RCC 7860 (cell line): Measurements from ENCODE around the gene XKR8.

Experiments used
- DNase-seq: peaks from one replicate; pipeline ENCODE4 v3.0.0-alpha.2; 2015; ENCODE audit warnings: low spot score
- FAIRE-seq: peaks from 2 replicates; lab custom pipeline; 2012; peaks lifted over from hg19 to GRCh38; lab: Jason Lieb, UNC

XKR8 gene, protein sequence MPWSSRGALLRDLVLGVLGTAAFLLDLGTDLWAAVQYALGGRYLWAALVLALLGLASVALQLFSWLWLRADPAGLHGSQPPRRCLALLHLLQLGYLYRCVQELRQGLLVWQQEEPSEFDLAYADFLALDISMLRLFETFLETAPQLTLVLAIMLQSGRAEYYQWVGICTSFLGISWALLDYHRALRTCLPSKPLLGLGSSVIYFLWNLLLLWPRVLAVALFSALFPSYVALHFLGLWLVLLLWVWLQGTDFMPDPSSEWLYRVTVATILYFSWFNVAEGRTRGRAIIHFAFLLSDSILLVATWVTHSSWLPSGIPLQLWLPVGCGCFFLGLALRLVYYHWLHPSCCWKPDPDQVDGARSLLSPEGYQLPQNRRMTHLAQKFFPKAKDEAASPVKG

DNA sequence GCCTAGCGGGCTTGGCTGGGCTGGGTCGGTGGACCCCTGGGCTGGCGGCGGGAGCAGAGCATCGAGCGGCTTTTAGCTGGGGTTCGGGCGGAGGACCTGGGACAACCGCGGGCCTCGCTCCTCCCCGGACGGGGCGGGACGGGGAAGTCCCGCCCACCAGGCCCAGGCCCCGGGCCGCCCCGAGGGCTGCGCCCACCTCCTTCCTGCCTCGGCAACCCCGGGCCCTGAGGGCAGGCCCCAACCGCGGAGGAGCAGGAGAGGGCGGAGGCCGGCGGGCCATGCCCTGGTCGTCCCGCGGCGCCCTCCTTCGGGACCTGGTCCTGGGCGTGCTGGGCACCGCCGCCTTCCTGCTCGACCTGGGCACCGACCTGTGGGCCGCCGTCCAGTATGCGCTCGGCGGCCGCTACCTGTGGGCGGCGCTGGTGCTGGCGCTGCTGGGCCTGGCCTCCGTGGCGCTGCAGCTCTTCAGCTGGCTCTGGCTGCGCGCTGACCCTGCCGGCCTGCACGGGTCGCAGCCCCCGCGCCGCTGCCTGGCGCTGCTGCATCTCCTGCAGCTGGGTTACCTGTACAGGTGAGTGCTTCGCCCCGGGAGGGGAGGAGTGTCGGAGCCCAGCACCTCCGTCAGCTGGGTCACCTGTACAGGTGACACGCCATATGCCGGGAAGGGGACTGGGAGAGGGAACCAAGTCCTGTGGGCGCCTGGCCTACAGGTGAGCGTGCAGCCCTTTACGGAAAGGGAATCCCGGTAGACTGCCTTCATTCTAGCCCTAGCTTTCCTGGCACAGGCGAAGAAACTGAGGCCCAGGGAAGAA is at the start of gene XKR8:
Gene XKR8, plus strand, starts transcription at position 182 of the 812 bp plus-strand sequence. Its CDS starts 97 bp downstream, at position 279.
- FAIRE-seq (no peak), DNase-seq (peak; percentile 55)

DNA sequence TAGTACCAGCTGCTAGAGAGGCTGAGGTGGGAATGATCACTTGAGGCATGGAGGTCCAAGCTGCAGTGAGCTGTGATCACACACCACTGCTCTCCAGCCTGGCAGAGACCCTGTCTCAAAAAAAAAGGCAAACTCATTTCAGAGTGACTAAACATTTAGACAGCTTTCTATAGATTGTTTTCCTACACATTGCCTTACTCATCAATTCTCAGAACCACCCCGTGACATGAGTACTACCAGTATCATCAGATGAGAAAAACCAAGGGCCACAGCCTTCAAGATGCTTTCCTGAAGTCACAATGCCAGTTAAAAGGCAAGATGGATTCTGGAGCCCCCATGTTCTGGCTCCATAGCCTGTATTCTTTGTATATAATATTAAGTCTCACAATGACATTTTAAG is 47.3 kb upstream of the XKR8 start:
- no peak for DNase-seq
- no peak for FAIRE-seq

DNA sequence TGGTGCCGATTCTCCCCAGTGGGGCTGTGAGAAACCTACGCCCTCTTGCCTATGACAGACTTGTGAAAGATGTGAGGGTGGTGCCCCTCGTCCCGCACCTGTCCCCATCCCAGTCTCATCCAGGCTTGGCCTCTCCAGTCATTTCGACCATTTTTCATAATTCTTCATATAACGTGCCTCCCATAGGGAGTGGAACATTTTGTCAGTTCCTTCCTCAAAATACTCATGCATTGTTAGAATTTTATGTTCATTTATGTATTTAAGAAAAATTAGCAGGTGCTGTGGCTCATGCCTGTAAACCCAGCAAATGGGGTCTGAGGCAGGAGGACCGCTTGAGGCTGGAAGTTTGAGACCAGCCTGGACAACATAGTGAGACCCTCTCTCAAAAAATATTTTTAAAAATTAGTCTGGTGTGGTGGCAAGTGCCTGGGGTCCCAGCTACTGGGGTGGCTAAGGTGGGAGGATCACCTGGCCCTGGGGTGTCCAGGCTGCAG is 44.6 kb upstream of the XKR8 start:
- FAIRE-seq (no peak), DNase-seq (no peak)

DNA sequence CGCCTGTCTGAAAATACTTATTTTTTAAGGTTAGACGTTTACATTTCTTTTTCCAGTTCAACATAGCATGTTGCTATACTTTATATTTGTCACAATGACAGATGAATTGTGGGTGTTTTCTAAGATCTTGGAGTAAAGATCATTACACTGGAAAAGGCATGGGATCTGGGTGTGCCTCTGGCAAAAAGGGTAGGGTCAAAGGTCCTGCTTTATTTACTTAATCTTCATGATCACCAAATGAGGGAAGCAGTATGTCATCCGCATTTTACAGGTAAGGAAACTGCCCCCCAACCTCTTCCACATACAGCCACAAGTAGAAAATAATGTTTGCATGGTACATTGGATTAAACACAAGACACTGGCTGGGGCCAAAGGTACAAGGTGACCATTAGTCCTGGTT is 37.5 kb upstream of the XKR8 start:
- no peak for DNase-seq
- no peak for FAIRE-seq

DNA sequence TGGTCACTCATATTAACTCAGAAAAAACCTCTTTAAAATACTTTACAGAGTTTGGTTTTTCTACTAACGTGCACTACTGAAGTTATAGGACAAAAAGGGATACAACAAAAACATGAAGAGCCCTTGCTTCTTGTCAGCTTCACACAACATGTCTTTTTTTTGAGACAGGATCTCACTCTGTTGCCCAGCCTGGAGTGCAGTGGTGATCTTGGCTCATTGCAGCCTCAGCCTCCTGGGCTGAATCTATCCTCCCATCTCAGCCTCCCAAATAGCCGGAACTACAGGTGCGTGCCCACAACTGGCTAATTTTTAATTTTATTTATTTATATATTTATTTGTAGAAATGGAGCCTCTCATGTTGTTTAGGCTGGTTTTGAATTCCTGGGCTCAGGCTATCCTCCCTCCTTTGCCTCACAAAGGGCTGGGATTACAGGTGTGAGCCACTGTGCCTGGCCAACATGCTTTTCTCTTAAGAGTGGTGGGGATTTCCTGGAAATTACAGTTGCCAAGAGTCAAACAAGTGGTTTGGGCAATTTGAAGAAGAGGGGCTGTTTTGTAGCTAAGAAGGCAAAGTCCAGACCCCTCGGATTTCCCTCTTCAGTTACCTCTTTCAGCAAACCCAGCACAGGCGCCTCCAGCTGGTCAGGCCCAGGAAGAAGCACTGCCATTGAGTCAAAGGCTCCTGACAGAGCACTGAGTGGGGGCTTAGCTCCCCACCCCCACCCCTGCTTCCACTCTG is 31.4 kb upstream of the XKR8 start:
- peak; percentile 52 for DNase-seq
- FAIRE-seq, result peak; percentile 27

DNA sequence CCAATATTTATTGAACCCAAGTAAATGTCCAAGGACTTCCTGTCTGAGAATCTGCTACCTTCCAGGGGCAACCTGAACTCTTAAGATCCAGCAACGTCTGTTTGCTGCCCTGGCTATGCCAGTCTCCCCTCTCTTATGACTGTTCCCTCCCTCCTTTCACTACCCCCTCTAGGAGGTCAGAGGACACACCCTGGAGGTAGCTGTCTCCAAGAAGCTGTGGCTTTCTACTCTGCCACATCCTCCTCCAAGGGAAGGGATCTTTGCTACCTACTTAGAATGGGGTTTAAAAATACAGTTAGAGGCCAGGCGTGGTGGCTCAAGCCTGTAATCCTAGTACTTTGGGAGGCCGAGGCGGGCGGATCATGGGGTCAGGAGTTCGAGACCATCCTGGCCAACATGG is 28.6 kb upstream of the XKR8 start:
- FAIRE-seq (no peak), DNase-seq (no peak)

DNA sequence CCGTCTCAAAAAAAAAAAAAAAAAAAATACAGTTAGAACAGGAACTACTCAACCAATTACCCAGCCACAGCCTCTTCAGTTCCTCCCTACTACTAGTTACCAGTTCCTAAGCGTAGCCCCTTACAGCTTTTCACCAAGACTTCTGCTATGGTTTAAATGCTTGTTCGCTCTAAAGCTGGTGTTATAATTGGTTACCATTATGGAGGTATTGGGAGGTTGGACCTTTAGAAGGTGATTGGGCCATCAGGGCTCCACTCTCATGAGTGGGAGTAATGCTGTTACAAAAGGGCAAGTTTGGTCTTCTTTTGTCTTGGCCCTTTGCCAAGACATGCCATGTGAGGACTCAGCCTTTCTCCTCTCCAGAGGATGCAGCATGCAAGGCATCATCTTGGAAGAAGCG is 28.0 kb upstream of the XKR8 start:
- no peak for DNase-seq
- FAIRE-seq, result no peak

DNA sequence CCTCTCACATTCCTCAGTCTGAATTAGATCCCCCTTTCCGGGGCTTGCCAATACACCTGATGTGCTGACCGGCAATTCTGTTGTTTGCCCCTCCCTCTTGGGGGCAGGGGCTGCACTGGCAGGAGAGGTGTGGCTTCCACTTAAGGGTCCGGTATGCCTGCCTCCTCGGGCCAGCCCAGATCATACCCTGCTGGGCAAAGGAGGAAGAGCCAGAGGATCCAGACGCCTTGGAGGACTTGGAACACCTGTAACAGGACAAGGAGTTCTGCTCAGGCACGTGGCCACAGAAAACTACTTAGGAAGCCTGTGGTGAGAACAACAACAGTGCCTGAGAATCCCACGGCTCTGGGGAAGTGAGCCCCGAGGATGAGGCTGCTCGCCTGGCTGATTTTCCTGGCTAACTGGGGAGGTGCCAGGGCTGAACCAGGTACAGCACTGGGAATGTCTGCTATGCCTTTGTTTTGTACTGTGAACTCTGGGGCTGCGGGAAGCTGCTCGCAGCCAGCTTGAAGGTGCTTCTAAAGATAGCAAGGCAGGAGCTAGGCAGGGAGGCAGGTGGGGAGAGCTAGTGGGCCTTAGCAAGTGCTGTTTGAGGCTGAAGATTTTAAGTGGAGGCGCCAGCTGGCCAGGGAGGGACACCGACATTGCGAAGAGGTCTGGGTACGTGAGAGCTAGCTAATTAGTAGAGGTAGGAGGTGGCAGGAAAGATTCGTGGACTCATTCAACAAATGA is 24.8 kb upstream of the XKR8 start, which contains the start of gene SMPDL3B:
Gene SMPDL3B, plus strand, starts transcription at position 183 of the 732 bp plus-strand sequence. Its CDS starts 184 bp downstream, at position 367.
- DNase-seq (peak; percentile 14), FAIRE-seq (no peak)

DNA sequence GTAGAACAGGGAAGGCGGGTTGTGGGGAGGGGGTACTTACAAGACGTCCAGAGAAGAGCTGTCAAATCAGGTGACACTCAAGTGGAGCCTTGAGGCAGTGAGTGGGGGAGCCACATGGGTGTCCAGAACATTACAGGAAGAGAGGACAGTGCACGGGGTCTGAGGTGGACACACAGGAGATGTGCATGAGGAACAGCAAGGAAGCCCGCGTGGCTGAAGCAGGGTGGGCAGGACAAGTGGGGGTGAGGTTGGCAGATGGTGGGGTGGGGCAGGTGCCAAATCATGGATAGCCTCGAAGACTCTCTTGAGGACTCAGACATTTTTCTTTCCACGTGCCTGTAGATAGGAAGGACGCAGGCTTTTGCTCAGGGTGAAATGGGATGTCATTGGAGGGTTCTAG is 24.1 kb upstream of the XKR8 start:
- DNase-seq (no peak), FAIRE-seq (no peak)

DNA sequence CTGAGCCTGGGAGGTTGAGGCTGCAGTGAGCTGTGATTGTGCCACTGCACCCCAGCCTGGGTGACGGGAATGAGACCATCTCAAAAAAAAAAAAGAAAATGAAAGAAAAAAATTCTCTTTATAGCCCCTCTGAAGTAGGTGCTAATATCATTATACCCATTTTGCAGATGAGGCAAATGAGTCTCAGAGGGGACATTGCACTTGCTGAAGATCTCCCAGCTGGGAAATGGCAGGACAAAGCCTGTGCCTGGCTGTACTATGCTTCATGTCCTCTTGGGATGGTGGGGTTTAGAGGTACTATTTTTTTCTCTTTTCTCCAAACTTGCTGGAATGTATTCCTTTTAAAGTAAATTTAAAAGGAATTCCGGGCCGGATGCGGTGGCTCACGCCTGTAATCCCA is 23.4 kb upstream of the XKR8 start:
- FAIRE-seq (no peak), DNase-seq (no peak)

DNA sequence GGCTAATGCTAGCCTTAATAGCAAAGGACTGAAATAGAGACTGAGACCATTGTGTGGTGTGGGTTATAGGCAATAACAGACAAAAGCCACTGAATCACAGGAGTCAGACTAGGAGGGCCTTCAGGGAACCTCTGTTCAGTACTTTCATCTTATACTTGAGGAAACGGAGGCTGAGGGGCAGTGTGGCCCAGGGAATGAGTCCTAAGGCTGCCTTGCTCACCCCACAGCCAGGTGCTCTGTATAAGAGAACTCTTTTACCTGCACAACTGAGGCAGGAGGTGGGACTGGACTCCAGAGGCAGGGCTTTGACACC is 22.3 kb upstream of the XKR8 start:
- no peak for DNase-seq
- FAIRE-seq, result no peak

DNA sequence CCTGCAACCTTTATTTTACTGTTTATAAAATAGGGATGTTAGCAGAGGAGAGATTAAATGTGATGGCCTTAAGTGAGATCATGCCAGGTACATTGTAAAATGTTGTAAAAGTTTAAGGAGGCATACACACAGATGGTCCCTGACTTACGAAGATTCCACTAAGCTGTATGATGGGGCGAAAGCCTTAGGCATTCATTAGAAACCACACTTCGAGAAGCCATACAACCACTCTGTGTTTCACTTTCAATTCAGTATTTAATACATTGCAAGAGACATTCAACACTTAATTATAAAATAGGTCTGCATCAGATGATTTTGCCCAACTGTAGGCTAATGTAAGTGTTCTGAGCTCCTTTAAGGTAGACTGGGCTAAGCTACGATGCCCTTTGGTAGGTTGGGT is 21.3 kb upstream of the XKR8 start:
- DNase-seq (no peak), FAIRE-seq (no peak)

DNA sequence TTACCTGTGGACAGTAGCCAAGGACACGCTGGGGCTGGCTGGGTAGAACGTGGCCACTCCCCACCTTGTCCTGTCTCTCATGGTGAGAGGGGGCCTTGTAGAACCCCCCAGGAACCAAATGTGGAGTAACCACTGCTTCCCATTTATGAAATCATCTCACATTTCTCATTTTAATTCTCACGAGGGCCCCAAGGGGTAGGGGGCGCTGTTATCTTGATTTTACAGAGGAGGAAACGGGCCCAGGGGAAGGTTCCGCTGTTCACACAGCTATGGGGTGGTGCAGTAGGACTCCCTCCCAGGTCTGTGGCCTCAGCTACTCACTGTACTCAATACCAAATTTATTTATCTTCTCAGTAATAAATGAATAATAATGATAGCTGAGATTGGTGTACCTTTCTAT is 19.5 kb upstream of the XKR8 start:
- FAIRE-seq (no peak), DNase-seq (no peak)

DNA sequence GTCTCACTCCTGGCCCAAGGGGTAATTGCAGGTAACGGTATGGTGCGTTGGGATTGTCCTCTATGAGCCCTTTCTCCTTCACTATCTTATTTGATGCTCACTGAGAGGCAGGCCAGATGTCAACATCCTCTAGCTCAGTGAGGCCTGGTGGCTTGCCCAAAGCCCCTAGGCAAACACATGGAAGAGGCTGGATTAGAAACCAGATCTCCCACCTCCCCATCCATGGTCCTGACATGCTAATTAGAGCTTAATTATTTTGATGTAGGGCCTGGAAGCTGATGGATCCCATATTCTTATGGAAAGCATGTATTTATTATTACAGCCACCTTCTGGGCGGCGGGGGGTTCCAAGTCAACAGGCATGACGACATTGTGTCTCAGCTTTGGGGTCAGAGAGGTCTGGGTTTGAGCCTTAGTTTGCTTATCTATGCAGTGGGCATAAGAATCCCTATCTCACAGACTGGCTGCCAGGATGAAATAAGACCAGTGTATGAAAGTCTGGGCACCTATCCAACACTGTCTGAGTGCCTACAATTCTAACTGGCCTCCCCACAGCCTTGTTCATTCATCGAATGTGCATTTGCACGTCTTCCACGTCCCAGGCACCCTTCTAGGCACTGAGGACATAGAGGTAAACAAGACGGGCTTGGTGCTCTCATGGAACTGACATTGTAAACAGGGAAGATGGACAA is 18.8 kb upstream of the XKR8 start:
- no peak for DNase-seq
- FAIRE-seq, result no peak

DNA sequence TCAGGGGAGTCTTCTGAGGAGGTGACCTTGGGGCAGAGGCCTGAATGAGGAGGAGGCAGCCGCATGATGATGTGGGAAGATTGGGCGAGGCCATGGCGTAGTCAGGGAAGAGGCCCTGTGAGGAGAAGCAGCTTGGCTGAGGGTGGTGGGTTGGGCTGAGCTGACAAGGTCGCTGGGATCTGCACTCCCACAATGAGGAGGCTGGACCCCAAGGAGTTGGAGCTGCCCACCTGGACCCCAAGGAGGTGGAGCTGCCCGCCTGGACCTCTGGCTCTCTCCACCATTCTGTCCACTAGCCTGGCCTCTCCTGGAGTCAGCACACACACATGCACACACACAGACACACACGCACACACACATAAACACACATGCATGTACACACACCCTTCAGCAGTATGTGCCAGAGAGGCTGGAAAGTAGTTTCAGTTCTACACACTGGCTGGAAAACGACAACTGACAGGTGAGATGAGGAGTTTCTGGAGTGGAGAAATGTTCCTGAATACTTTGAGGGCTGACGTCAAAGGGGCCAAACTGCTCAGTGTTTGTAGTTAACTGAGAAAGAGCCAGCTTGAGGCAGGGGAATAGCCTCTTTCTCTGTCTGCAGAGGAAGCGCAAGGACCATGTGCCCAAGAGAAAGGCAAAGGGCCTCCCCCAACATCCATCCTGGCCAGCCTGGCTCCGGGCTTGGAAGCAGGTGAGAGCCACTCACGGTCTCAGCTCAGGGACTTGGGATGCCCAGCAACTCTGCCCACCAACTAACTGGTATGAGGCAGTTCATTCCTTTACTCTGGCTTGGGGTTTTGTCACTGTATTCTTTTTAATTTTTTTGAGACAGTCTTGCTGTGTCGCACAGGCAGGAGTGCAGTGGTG is 17.9 kb upstream of the XKR8 start:
- no peak for DNase-seq
- FAIRE-seq, result no peak

DNA sequence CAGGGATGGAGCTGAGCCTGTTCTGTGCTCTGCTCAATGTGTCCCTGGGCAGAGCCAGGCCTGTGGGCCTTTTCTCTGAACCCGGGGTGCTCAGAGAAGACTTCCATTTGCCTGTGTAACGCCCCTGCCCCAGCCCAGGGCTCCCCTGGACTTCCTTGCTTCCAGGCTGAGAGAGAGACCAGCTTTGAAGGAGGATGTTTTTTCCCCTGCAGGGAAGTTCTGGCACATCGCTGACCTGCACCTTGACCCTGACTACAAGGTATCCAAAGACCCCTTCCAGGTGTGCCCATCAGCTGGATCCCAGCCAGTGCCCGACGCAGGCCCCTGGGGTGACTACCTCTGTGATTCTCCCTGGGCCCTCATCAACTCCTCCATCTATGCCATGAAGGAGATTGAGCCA is 14.8 kb upstream of the XKR8 start:
- no peak for FAIRE-seq
- DNase-seq, result no peak

DNA sequence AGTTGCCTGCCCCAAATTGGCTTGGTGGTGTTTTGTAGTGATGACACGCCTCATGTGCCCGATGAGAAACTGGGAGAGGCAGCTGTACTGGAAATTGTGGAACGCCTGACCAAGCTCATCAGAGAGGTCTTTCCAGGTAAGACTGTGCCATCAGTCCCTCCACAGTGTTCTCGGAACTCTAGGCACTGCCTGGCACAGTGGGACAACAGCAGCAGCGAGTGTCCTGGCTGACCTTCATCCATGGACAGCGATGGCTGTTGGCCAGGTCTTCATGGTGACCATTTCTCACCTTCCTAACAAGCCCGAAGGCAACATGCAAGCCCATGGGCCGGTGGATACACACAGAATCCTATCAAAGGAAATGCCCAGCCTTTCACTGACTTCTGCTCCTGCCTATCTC is 10.7 kb upstream of the XKR8 start:
- DNase-seq, result no peak

DNA sequence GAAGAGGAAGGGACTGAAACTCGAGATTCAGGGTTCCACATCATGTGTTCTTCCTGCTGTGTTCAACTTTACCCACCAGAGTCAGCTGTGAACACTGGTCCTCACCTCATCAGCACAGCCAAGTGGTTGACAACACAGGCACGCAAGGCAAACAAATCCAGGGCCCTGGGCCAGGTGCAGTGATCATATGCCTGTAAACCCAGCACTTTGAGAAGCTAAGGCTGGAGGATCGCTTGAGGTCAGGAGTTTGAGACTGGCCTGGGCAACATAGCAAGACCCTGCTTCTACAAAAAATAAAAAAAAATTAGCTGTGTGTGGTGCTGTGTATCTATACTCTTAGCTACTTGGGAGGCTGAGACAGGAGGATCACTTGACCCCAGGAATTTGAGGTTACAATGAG is 8.4 kb upstream of the XKR8 start:
- no peak for DNase-seq
- FAIRE-seq, result no peak

More for the DNA sequence above, 10.7 kb upstream of the XKR8 start:
- FAIRE-seq, result no peak

DNA sequence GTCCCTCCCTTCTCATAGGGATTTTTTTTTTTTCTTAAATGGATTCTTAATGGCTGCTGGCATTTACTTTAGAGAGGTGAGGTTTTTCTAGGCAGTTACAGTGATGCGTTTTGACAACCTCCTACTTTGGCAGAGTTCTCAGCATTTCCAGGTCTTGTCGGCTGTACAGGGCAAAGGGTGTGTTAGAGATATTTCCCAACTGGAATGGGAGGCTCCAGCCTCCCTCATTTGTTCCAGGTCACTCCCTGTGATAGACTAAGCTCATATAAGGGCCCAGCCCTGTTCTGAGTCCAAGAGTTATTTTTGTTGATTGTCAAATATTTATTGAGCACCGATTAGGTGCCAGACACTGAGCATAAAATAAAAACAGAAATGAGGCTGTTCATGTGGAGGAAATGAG is 7.6 kb upstream of the XKR8 start:
- DNase-seq, result no peak
- FAIRE-seq, result no peak
